ENCODE measurements around the gene KIAA1217.

The KIAA1217 gene

DNA sequence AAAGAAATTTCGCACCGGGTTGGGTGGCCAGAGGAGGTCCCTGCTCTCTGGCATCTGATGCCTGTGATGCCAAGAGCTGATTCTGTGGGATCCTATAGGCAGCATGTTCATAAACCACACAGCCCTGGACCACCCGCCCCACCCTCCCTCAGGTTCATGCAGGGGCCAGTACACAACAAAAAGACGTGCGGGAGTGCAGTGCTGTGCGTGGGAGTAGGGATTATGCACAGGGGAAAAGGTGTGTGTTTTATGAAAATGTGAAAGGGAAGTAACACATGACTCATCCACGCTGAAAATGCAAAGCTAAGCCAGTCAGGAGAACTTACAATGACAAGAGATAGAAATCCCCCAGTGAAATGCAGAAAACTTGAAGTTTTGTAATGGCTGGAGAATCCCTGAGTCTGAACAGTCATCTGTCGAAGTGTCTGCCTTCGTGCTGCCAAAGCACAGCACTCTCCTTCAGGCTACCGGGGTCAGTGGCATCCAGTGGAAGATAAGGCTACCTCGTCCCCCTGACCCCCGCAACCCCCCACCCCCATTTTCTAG is 1.1 kb downstream of the KIAA1217 start:
- DNase-seq, result peak; percentile 20 to 54

DNA sequence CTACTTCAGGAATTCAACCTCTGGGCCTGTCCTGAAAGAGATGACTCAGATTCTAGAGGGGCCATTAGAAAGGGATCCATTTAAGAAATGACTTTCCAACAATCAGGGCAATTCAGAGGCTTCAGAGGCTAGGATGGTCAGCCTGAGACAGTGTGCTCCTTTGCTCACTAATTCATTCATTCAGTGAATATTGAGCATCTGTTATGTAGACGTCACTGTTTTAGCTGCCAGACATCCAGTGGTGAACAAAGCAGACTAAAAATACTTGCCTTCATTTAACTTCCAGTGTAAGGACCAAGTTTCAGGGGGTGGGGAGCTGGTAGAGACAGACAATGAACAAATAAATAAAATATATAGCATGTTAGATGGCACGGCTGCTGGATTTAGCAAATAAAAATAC is 1.6 kb downstream of the KIAA1217 start:
- no peak for DNase-seq

DNA sequence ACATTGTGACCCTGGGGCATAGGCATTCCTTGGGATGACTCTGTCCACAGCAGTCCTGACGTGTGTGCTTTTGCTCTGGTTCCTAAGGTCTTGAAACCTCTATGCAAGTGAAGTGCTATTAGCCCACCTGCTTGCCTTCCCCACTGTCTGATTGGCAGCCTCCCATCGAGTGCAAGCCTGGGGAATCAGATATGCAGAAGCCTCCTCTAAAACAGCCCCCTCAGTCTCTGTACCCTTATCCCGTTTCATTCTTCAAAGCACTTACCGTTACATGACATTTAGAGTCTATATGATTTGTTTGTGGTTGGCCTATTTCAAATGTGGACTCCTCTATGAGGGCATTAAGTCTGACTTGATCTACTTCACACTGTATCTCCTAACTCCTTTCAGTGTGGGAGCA is 4.3 kb downstream of the KIAA1217 start:
- DNase-seq, result no peak

DNA sequence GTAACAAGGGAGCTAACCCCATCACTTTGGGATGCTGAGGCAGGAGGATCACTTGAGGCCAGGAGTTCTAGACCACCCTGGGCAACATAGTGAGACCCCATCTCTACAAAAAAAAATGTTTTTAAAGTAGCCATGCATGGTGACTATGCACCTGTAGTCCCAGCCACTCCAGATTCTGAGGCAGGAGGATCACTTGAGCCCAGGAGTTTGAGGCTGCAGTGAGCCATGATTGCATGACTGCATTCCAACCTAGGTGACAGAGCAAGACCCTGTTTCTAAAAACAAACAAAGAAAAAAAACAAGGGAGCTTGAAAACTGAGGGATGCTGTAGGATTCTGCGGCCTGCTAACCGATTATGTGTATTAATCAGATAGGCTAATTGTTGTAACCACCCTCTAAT is 4.9 kb downstream of the KIAA1217 start:
- DNase-seq, result no peak

DNA sequence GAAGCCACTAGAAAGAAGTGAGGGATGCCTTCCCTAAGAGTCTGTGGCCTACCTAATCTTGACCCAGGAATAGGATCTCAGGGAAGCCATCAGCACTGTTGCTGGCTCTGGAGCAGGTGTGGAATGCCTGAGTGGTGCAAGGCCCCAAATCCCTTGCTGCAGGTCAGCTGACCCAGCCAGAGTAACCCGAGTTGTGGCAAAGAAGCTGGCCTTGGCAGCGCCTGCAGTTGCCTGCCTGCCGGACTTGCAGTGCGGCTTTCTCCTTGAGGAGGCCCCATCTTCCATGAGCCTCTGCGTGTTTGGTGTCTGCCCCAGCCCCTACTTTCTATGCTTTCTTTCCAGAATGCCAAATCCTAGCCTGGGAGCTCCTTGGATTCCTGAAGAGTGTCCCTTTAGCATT is 5.8 kb downstream of the KIAA1217 start:
- no peak for DNase-seq

DNA sequence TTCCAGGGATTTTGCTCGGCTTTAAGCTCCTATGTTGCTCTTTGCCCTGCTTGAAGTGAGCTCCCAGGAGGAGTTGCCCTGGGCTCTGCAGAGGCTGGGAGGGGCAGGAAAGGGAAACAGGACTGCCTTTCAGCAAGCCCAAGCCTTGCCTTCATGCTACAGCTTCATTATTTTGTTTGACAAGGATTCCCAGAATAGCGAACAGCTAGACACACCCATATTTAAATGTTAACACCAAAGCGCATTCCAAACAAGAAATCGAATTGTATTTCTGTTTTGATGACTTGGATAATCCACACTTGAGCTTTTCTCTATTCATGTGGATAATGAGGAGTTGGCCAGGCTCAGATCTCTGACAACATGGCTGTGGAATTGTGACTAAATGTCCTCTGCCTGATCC is 6.3 kb downstream of the KIAA1217 start:
- no peak for DNase-seq

DNA sequence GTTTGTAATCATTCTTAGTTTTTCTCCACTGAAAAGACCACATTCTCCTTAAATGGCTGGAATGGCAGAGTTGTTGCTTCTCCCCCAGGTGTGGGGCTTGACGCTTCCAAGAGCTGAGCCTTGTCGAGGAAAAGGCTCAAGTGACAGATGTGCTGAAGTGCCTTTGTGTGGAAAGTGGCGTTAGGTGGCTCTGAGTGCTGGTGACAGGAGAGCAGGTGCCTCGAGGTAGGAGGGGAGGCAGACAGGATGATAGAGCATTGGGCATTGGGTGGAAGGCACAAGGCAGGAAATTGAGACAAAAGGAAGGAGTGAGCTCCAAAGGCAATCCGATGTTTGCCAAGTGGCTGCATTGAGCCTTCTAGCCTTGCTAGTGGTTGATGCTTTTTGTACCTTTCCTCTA is 6.7 kb downstream of the KIAA1217 start:
- no peak for DNase-seq

DNA sequence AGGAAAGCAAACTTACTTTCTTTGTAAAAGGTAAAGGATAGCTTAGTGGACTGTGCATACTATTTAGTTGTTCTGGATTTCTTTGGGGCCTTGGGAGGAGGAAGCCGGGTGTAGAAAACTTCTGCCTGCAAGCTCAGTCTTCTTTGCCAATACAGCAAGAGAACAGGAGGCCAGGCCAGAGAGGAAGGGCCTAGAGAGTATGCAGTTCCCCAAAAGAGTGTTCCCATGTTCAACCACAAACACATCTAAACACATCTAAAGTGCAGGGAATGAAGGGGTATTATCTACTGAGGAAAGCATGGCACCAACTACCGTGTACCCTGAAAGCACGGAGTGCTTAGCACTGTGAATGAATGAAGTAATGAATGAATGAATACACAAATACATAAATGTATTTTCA is 11.0 kb downstream of the KIAA1217 start:
- DNase-seq, result no peak

DNA sequence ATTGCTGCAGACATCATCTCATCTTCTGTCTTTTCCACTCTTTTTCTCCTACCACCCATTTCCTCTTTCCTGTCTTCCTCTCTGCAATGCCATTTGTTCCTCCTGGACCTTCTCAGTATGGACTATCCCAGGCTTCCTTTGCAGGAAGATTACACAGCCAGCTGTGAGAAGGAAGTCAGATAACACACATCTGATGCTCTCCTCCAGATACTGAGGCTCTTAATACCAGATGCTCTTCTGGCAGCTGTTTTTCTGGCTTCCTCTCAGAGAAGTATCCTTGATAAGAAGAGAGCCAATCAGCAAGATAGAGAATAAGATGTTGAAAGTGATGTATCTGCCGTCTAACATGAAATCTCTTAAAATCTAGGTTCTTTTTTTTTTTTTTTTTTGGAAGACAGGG is 14.4 kb downstream of the KIAA1217 start:
- DNase-seq, result no peak

DNA sequence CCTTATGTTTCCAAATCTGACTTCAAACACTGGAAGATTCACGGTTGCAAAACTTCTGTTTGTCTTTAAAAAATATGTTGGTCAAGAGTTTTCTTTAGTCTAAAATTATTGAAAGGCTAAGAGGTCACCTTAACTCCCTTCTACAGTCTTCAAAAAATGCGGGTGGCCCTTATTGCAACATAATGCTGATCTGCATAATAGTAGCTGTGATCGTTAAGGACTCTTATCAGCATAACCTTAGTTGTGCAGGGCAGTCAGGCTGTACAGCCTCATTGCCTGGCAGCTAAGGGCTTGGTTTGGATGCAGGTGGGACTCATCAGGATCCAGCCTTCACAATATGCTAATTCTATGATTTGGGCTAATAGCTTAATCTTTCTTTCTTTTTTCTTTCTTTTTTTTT is 15.0 kb downstream of the KIAA1217 start:
- DNase-seq, result no peak

DNA sequence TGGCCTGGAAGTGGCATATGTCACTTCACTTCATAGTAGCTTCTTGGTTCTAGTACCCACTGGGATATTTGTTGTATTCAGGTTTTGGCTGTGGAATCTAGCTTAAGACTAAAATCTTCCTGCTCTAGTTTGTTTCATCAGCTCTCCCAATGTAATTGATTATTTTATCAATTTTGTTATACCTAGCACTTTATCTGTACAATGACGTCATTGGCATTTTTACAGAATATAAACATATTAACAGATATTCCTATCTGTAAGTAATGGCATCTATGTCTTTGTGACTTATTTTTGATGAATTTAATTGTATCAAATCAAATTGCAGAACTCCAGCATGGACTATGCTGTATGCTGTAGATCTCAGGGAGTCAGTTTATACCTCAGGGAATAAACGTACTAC is 19.7 kb downstream of the KIAA1217 start:
- DNase-seq, result no peak

DNA sequence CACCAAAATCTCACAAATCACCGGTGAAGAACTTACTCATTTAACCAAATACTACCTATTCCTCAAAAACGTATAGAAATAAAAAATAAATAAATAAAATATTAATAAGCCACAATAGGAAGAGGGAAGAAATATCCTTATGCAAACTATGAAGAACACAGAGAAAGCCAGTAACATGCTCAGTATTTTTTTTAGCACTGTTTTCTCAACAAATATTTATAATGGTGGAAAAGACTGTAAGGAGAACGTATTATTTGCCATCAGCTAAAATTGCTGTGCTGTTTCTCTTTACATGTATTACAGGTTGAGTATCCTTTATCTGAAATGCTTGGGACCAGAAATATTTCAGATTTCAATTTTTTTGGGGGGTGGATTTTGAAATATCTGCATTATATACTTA is 21.0 kb downstream of the KIAA1217 start:
- no peak for DNase-seq

DNA sequence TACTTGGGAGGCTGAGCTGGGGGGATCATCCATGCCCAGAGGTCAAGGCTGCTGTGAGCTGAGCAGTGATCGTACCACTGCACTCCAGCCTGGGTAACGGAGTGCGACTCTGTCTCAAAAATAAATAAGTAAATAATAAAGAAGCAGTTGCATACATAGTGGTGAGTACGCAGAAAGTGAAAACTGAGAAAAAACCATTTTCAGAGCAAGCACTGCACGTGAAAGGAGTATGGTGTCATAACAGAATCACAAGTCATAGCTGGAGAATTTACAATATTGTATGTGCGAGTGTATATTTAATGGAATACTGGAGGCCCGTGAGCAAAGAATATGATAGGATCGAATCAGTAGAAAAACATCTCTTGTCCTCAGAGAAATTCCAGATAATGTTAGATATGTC is 22.3 kb downstream of the KIAA1217 start:
- no peak for DNase-seq

DNA sequence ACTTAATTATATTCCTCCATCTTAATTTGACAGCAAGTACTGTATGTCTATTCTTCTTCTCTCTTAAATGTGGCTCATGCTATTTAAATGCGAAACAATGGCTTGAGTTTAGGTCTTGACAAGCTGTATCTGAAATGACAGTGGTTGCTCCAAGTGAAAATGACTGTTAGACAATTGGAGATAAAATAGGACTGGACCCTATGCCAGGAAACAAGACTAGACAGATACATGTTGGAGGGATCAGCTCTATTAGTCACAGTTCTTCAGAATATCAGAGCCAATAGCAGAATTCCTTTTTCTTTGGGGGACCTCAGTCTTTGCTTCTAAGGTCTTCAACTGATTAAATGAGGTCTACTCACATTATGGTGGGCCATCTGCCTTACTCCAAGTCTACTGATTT is 25.8 kb downstream of the KIAA1217 start:
- no peak for DNase-seq

DNA sequence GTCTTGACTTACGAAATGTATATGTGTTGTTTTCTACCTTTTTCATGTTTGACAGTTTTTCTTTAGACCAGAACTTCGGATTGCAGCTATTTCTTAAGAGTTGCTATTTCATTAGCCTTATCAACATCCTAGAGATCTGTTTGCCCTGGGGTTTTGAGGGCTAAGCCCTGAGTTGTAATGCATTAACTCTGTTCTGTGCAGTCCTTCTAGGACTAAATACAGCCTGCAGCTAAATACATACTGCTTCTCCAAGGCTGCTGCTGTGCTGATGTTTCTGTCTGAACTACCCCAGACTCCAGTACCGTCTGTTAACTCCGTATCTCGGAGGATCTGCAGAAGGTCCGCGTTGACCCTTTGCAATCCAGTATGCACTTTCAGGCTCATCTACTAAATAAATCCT is 26.5 kb downstream of the KIAA1217 start:
- DNase-seq, result no peak

DNA sequence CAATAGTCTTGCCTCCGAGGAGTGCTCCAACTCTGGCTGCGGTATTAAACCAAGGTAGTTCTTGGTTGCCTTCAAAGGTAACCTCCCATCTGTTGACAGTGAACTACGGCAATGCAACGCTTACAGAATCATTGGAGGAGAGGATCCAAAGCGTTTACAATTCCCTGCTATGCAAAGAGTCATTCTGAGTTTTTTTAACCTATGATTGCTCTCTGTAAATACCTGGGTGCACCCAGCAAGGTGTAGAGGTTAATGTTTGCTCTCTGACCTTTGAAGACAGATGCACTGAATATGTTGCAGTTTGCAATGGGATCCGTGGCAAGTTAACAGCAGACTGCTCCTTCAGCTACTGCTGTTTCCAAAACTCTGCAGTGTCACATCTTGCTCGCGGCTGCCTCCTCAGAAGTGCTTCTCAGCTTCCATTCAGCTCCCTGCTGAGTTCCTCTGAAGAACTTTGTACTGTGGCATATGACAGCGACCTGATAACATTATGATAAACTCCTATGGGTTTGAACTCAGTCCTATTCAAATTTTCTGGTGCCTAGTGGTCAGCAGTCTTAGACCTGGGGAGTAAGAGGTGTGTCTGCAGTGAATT is 29.0 kb downstream of the KIAA1217 start:
- no peak for DNase-seq

DNA sequence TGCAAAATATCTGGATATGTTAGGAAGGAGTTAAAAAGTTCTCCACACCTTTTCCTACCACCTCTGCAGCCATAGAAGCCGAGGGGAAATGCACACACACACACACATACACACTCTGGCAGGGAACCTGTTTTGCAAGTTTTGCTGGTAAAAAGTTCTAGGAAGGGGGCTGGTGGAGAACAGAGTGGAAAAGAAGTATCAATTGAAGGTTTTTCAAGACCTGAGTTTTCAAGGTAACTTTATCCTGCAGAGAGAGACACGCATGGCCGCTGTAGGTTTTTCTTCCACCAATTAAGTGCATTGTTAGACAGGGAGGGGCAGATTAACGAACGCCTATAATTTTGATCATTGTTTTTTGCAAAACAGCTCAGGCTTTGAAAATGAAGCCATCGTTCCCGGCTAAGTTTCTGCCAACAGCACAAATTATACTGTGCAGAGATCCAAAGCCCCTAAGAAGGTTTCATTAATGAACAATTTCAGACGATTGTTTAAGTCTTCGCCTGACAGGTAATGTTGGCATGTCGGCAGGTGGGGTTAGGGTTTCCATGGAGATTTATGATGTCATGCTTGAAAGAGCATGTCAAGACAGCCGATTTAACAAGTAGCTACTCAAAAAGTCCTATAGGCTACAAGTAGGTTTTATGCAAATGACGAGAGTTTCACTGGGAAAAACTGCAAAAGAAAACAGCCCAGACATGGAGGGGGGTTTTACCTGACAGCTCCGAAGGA is 29.7 kb downstream of the KIAA1217 start:
- no peak for DNase-seq

DNA sequence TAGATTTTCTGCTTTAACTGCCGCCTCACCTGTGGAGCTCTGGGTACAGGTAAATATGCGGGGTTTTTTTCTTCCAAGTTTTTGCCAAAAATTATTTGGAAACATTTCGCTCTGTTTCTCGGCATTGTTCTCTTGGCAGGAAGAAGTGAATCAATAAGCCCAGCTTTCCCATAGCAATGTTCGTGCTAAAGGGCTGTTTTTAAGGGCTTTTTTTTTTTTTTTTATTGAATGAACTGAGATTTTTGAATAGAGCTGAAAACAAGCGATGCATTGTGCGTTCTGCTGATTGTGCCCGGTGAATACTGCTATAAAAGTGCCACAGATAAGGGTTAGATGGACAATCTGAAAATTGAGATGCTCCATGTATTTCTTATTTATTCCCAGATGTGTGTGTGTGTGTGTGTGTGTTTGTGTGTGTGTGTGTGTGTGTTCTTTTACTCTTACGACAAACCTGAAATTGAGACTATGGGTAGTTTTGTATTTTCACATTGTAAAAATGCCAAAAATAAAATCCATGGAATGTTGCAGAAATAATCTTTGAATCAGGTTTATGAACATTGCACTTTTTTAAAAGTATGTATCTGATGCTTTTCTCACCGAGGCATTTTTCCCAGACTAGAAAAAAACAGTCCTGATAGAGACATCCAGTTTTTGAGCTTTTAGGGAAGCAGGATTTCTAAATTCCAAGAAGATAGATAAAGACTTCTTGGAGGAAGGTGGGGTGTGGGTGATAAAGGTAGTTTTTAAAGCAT is 30.5 kb downstream of the KIAA1217 start:
- DNase-seq, result no peak

DNA sequence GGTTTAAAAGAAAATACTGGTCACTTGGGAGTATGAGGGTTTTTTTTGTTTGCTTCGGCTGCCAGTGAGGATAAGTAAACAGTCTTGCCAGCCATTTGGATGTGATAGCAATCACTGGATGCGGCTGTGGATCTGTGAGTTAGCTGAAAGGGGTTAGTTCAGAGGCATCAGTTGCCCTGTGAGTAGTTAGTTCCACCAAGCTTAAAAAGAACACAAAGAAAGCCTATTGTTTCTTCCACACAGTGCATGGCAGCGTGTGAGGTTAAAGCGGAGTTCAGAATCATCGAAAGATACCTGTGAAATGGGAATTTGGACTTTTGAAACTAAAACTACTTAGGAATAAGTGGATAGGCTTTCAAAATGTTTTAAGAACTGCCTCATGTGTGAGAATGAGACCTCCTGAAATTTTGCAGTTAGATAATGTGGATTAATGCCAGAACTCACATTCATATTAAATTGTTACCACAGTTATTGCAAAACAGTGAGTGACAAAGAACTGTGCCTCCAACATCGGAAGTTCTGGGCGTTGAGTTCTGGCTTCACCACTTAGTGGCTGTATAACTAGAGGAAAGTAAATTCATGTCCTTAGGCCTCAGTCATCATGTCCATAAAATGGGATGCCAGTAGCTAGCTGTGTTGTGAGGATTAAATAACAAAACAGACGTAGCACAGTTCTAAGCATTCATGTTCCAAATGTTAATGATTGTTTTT is 31.3 kb downstream of the KIAA1217 start:
- no peak for DNase-seq

DNA sequence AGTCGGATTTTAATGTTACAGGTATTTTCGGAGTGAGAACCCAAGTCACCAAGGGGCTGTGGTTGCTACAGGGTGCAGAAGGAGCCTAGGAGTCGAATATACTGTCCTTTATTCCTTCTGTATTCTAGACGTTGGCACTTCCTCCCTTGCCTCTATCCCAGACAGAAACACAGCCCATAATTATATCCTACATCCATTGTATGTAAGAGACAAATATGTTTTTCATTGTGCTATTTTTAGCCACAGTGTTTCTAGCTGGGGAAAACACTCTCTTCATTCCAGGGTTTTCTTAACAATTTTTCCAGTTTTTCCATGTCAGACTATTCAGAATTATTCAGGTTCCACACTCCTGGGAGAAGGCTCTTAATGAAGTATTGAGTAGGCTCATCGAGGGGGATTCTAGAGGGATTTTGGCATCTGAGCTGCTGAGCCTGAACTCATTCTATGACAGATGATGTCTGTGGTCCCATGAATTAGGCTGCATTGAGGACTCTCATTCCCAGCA is 32.6 kb downstream of the KIAA1217 start:
- no peak for DNase-seq

DNA sequence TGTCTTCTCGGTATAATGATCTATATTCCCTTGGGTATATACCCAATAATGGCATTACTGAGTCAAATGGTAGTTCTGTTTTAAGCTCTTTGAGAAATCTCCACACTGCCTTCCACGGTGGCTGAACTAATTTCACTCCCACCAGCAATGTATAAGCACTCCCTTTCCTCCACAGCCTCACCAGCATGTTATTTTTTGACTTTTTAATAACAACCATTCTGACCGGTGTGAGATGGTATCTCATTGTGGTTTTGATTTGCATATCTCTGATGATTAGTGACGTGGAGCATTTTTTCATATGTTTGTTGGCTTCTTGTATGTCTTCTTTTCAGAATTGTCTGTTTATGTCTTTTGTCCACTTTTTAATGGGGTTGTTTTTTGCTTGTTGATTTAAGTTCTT is 33.6 kb downstream of the KIAA1217 start:
- no peak for DNase-seq

DNA sequence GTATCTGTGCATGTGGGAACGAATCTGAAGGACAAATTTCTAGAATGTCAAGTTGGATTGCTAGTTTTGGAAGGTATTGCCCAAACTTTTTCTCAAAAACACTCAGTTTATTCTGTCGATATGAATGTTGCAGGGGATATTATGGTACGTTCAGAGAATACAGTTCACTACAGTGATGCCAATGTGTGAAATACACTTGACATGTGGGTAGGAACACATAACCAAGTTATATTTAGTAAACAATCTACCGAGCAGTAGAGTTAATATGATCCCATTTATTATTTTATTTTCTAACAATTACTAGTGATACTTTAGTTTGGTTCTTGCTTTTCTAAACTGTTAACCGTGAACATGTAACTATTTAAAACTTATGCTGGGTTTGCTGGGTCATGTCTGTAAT is 37.4 kb downstream of the KIAA1217 start:
- no peak for DNase-seq

DNA sequence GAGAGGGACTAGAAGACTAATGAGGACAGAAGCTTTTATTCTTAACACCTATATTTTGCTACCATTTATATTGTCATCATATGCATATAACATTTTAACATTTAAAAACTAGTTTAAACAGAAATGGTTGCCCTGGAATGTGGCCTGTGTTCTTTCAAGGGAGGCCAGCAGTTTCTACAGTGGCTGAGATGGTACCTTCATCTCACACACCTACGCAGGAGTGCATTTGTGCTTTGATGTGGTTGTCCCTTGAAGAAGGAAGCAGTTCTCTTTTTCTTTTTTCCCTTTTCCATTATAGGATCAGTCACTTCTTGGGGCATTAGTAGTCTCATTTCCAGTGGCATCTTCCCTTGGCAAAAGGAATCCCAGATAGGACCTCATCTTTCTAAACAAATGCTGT is 38.9 kb downstream of the KIAA1217 start:
- DNase-seq, result no peak

All from inflammatory macrophage treated with lipopolysaccharide for 1 hour (primary cell).